GM23248 (cell line): ENCODE data around the gene NBEA. TPM values are rescaled to one million over a fixed set of nuclear protein-coding genes. Genes with fewer than 3 reads are reported as not detected.
"Not testable (repeated sequence)": the region's sequence is repeated elsewhere in the genome, so short reads cannot be mapped to it uniquely, and the experiment has no call there.

Experiments used
- DNase-seq: peaks from one replicate; pipeline ENCODE4 v3.0.0-alpha.2; 2015
- H2AFZ ChIP-seq: fragments of 200-600 bp; sonication (generic); 2 replicates; pipeline ENCODE4 v1.6.1; 2016; ENCODE audit warnings: antibody characterized with exemption
- H3F3A ChIP-seq: fragments of 200-600 bp; sonication (generic); 2 replicates; pipeline ENCODE4 v1.6.1; 2016; ENCODE audit warnings: mild to moderate bottlenecking, antibody characterized with exemption, mixed run types; ENCODE audit not compliant: insufficient read depth
- H3K27ac ChIP-seq: fragments of 200-600 bp; sonication (generic); 2 replicates; pipeline ENCODE4 v1.5.1; 2016; ENCODE audit warnings: mild to moderate bottlenecking
- H3K27me3 ChIP-seq: fragments of 200-600 bp; sonication (generic); replicated peaks from 2 replicates; pipeline ENCODE4 v1.6.1; 2016; ENCODE audit warnings: mild to moderate bottlenecking; ENCODE audit not compliant: insufficient read depth
- H3K36me3 ChIP-seq: fragments of 200-600 bp; sonication (generic); 2 replicates; pipeline ENCODE4 v1.6.1; 2016; ENCODE audit warnings: low read depth, mild to moderate bottlenecking
- H3K4me1 ChIP-seq: fragments of 200-600 bp; sonication (generic); 2 replicates; pipeline ENCODE4 v1.6.1; 2016; ENCODE audit warnings: mild to moderate bottlenecking; ENCODE audit not compliant: insufficient read depth
- H3K4me2 ChIP-seq: fragments of 200-600 bp; sonication (generic); one replicate; pipeline ENCODE4 v1.6.1; 2016; ENCODE audit warnings: mild to moderate bottlenecking; ENCODE audit not compliant: unreplicated experiment
- H3K4me3 ChIP-seq: fragments of 200-600 bp; sonication (generic); 2 replicates; pipeline ENCODE4 v1.5.1; 2016; ENCODE audit warnings: mild to moderate bottlenecking
- H3K79me2 ChIP-seq: fragments of 200-600 bp; sonication (generic); 2 replicates; pipeline ENCODE4 v1.6.1; 2016; ENCODE audit warnings: mild to moderate bottlenecking; ENCODE audit not compliant: insufficient read depth
- H3K9ac ChIP-seq: fragments of 200-600 bp; sonication (generic); 2 replicates; pipeline ENCODE4 v1.6.1; 2016; ENCODE audit warnings: mild to moderate bottlenecking
- H3K9me2 ChIP-seq: fragments of 200-600 bp; sonication (generic); 2 replicates; pipeline ENCODE4 v1.6.1; 2016; ENCODE audit warnings: mixed run types, mild to moderate bottlenecking, moderate library complexity; ENCODE audit not compliant: insufficient read depth
- H3K9me3 ChIP-seq: fragments of 200-600 bp; sonication (generic); one replicate; pipeline ENCODE4 v1.6.1; 2017; ENCODE audit warnings: low read depth
- H4K20me1 ChIP-seq: fragments of 200-600 bp; sonication (generic); 2 replicates; pipeline ENCODE4 v1.6.0; 2016; ENCODE audit not compliant: insufficient read depth
- EZH2 ChIP-seq: fragments of 200-600 bp; sonication (generic); IDR thresholded peaks from 2 replicates; pipeline ENCODE4 v1.6.1; 2018; ENCODE audit warnings: antibody characterized with exemption, mild to moderate bottlenecking; ENCODE audit not compliant: insufficient read depth, poor library complexity, severe bottlenecking
- EZH2phosphoT487 ChIP-seq: fragments of 200-600 bp; sonication (generic); IDR thresholded peaks from 2 replicates; pipeline ENCODE4 v1.6.1; 2018; ENCODE audit warnings: antibody characterized with exemption, moderate library complexity, mild to moderate bottlenecking, low read depth; ENCODE audit not compliant: insufficient read depth
- WGBS, 2 experiments: methylation state at CpG; one replicate each; pipeline ENCODE4 v1.1.6; 2015 to 2017; ENCODE audit warnings: low lambda C conversion rate in 2 of 2, low coverage in 1 of 2; ENCODE audit errors: missing lambda C conversion rate in 2 of 2; 5-methylcytosine and 5-hydroxymethylcytosine counted together
- in situ Hi-C: fragments of 300-500 bp; cut with MboI; formaldehyde crosslinking; loops from 2 replicates; pipeline ENCODE4 v1.15.0; 2020
- polyA plus RNA-seq: library from polyadenylated mRNA; unstranded; fragments of >200 nt; fragmentation: Nextera tagmentation; extraction: Ambion mirVana; gene quantifications from 2 replicates; pipeline ENCODE4 v1.2.1, GENCODE V29; 2016
- total RNA-seq: library from RNA; depleted of rRNA; stranded (reverse); fragments of >200 nt; shearing (Covaris generic); gene quantifications from 2 replicates; pipeline ENCODE4 v1.2.3, GENCODE V29; 2014

Gene NBEA
- total and polyA plus RNA-seq, 2 experiments from 2014 or later = 1.9 to 3.7 TPM

DNA sequence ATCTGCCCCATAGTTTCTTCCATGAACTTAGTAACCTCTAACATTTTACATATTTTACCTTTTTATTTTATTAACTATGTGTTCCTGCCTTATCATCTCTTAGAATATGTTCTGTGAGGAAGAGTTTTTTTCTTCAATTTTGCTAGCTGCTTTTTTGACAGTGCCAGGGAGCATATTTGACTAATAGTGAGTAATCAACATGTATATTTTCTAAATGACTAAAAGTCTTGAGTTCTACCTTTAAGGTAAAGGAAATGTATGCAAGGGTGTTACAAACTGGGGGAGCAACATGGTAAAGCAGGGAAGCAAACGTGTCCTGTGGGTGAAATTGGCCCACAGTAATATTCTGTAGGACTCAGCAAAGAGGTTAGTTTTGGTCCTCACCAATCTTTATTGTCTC lies 165.5 kb downstream of the NBEA start:
- no peak for DNase-seq
- no peaks in the 10 kb centered on the region for H3K9me2 ChIP-seq
- H3K4me3 ChIP-seq = no peak overlapping the region
- no peak overlapping the region for H3K9ac ChIP-seq
- H3F3A ChIP-seq = no peaks in the 10 kb centered on the region
- no peaks in the 10 kb centered on the region for H3K36me3 ChIP-seq
- TF ChIP-seq EZH2phosphoT487 (no peak), EZH2 (no peak)
- 79 to 80% methylated on average over 1 of the region's 1 CpG for WGBS, 2 experiments
- no peak overlapping the region for H3K27ac ChIP-seq
- no peak overlapping the region for H2AFZ ChIP-seq
- H3K79me2 ChIP-seq = no peaks in the 10 kb centered on the region
- no peaks in the 10 kb centered on the region for H3K9me3 ChIP-seq
- no peaks in the 10 kb centered on the region for H3K27me3 ChIP-seq
- no peak overlapping the region for H3K4me2 ChIP-seq
- H3K4me1 ChIP-seq = no peaks in the 10 kb centered on the region
- in situ Hi-C loops = no loop called here
- no peaks in the 10 kb centered on the region for H4K20me1 ChIP-seq

DNA sequence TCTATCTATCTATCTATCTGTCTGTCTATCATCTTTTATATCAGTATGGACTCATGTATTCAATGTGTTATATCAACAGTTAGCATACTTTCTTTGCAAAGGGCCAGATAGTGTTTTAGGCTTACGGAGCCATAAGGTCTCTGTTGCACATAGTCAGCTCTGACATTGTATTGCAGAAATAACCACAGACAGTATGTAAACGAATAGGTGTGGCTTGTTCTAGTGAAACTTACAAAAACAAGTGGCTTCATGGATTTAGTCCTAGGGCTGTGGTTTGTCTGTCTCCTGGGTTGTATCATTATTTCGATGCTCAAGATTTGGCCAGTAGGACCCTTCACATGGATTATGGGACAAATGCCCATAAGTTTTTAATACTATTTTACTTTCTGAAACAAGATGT lies 171.5 kb downstream of the NBEA start:
- H4K20me1 ChIP-seq, H3K36me3 ChIP-seq, H3K9ac ChIP-seq, H3K27me3 ChIP-seq, DNase-seq, H2AFZ ChIP-seq, H3K4me1 ChIP-seq, H3K9me3 ChIP-seq, H3K4me2 ChIP-seq, H3K9me2 ChIP-seq, H3K4me3 ChIP-seq, in situ Hi-C loops, H3K79me2 ChIP-seq, H3K27ac ChIP-seq, H3F3A ChIP-seq: not testable (repeated sequence)
- 86 to 92% methylated on average over 3 of the region's 3 CpGs for WGBS, 2 experiments

DNA sequence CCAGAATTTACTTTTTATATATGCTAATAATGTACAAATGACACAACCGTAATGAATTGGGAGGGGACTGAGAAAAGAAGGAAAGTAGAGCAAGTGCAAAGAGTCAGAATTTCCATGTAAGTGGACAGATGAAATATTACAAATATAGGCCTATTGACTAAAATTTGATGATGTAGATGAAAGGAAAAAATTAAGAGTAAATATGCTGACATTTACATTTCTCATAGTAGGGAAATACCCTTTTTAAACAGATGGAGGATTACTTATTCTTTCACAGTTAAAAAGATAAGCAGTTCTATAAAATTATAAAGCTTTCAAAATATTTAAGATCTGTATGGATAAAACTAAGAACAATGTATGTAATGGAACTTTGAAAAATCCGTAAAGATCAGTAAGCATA lies 185.4 kb downstream of the NBEA start:
- Histone ChIP-seq H3K79me2 (no peaks in the 10 kb centered on the region), H3F3A (no peaks in the 10 kb centered on the region), H3K4me3 (no peak overlapping the region), H3K9me3 (no peaks in the 10 kb centered on the region), H3K9me2 (no peaks in the 10 kb centered on the region), H4K20me1 (no peaks in the 10 kb centered on the region), H3K27ac (no peak overlapping the region), H3K4me2 (no peak overlapping the region), H3K36me3 (no peaks in the 10 kb centered on the region), H3K27me3 (no peaks in the 10 kb centered on the region), H3K9ac (no peak overlapping the region), H2AFZ (no peak overlapping the region), H3K4me1 (no peaks in the 10 kb centered on the region)
- TF ChIP-seq EZH2 (no peak), EZH2phosphoT487 (no peak)
- WGBS, 2 experiments = 96 to 100% methylated on average over 2 of the region's 2 CpGs
- in situ Hi-C loops = no loop called here
- no peak for DNase-seq

DNA sequence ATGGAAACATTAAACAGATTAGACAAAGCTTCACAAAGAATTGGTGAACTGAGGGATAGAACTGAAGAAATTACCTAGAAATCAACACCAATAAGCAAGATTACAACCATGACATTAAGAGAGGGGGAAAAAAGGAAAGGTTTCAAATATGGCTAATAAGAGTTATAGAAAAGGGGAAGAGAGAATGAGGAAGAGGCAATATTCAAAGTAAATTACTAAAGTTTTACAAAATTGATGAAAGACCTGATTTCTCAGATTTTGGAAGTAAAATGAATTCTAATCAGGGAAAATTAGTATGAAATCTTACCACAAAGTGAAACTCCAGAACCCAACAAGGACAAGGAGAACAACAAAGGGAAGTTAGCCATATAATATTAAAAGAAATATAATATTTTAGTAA lies 187.4 kb downstream of the NBEA start:
- no peak overlapping the region for H3K4me3 ChIP-seq
- no peaks in the 10 kb centered on the region for H3K4me1 ChIP-seq
- H3K36me3 ChIP-seq = no peaks in the 10 kb centered on the region
- TF ChIP-seq EZH2 (no peak), EZH2phosphoT487 (no peak)
- H3K79me2 ChIP-seq = no peaks in the 10 kb centered on the region
- in situ Hi-C loops = no loop called here
- H3K27me3 ChIP-seq = no peaks in the 10 kb centered on the region
- no peaks in the 10 kb centered on the region for H3K9me3 ChIP-seq
- no peaks in the 10 kb centered on the region for H3F3A ChIP-seq
- H3K27ac ChIP-seq = no peak overlapping the region
- no peaks in the 10 kb centered on the region for H4K20me1 ChIP-seq
- DNase-seq = no peak
- H3K9me2 ChIP-seq = no peaks in the 10 kb centered on the region
- no peak overlapping the region for H2AFZ ChIP-seq
- H3K4me2 ChIP-seq = no peak overlapping the region
- H3K9ac ChIP-seq = no peak overlapping the region

DNA sequence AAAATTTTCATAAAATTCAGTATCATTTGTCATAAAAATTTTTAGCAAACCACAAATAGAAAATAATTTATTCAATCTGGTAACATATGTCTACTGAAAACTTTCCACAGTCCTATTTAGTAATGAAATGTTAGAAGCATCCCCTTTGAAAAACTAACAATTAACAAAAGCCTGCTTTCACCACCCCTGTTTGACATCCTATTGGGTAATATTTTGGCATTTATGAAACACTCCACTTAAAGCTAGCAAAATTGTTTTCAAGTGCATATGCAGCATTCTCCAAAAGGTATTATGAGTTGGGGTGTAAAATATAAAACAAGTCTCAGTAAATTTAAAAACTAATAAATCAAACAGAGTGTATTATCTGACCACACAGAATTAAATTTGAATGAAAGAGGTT lies 189.4 kb downstream of the NBEA start:
- Histone ChIP-seq H3K27me3 (no peaks in the 10 kb centered on the region), H3K4me1 (no peaks in the 10 kb centered on the region), H3K4me3 (no peak overlapping the region), H3K79me2 (no peaks in the 10 kb centered on the region), H3K4me2 (no peak overlapping the region), H3K36me3 (no peaks in the 10 kb centered on the region), H2AFZ (no peak overlapping the region), H3K9me3 (no peaks in the 10 kb centered on the region), H4K20me1 (no peaks in the 10 kb centered on the region), H3K27ac (no peak overlapping the region), H3F3A (no peaks in the 10 kb centered on the region), H3K9me2 (no peaks in the 10 kb centered on the region), H3K9ac (no peak overlapping the region)
- no peak for DNase-seq
- in situ Hi-C loops = no loop called here
- TF ChIP-seq EZH2 (no peak), EZH2phosphoT487 (no peak)
